NCI-H1092 (cell line): ENCODE results near the gene GMPPA.
A peak's percentile ranks its signal among the peaks of the same experiment; 100 is the strongest.

Experiments used
- DNase-seq: peaks from one replicate; lab custom pipeline; 2025; lab: John Stamatoyannopoulos, UW

The GMPPA gene

GRCh38 chr2:219539926-219540678 is 41.4 kb downstream of the GMPPA start:
- no peak for DNase-seq

- DNase-seq, result no peak
Observed at GRCh38 chr2:219540784-219541504, 42.3 kb downstream of the GMPPA start.

- DNase-seq, result peak; percentile 55
Observed at GRCh38 chr2:219541611-219542180, 43.0 kb downstream of the GMPPA start.

- DNase-seq, result no peak
Observed at GRCh38 chr2:219542931-219543595, 44.4 kb downstream of the GMPPA start.

- peak; percentile 96 for DNase-seq
Observed at GRCh38 chr2:219543596-219544358, 45.1 kb downstream of the GMPPA start, which contains the start of the genes CHPF and TMEM198. Gene CHPF (minus strand): TSS chr2:219543809. CDS start chr2:219543538, 271 bp downstream. Gene TMEM198 (plus strand): TSS chr2:219544028. CDS start chr2:219544728, 700 bp downstream.

- DNase-seq, result no peak
Observed at GRCh38 chr2:219544567-219544966, 45.9 kb downstream of the GMPPA start.

GRCh38 chr2:219545295-219545942 is 46.7 kb downstream of the GMPPA start:
- no peak for DNase-seq

GRCh38 chr2:219545943-219546352 is 47.3 kb downstream of the GMPPA start:
- no peak for DNase-seq

GRCh38 chr2:219547621-219548020 is 48.9 kb downstream of the GMPPA start:
- no peak for DNase-seq

- no peak for DNase-seq
Observed at GRCh38 chr2:219548990-219549389, 50.3 kb downstream of the GMPPA start.

GRCh38 chr2:219549619-219550018 is 50.9 kb downstream of the GMPPA start:
- DNase-seq, result no peak

- DNase-seq, result no peak
Observed at GRCh38 chr2:219551441-219552381, 53.0 kb downstream of the GMPPA start.

- DNase-seq, result peak; percentile 65
Observed at GRCh38 chr2:219552382-219553167, 53.9 kb downstream of the GMPPA start.

- no peak for DNase-seq
Observed at GRCh38 chr2:219553168-219553417, 54.4 kb downstream of the GMPPA start.

GRCh38 chr2:219553463-219553963 is 54.8 kb downstream of the GMPPA start:
- DNase-seq, result no peak

GRCh38 chr2:219554350-219554749 is 55.7 kb downstream of the GMPPA start:
- no peak for DNase-seq

- DNase-seq, result no peak
Observed at GRCh38 chr2:219555956-219556355, 57.3 kb downstream of the GMPPA start.

GRCh38 chr2:219556413-219556812 is 57.7 kb downstream of the GMPPA start:
- DNase-seq, result no peak
